Rectal smooth muscle tissue (tissue), 1 donor: ENCODE results near the gene MAGOHB.
"Not testable (repeated sequence)": the region's sequence is repeated elsewhere in the genome, so short reads cannot be mapped to it uniquely, and the experiment has no call there.

Source experiments
- H3K27ac ChIP-seq: one replicate; pipeline ENCODE4 v1.7.0; 2013; ENCODE audit warnings: low read depth, low read length, inconsistent platforms
- H3K27me3 ChIP-seq: one replicate; pipeline ENCODE4 v1.7.0; 2013; ENCODE audit warnings: low read length; ENCODE audit not compliant: control insufficient read depth, insufficient read depth
- H3K36me3 ChIP-seq: one replicate; pipeline ENCODE4 v1.7.0; 2013; ENCODE audit warnings: low read length; ENCODE audit not compliant: control insufficient read depth, insufficient read depth
- H3K4me1 ChIP-seq: one replicate; pipeline ENCODE4 v1.7.0; 2013; ENCODE audit warnings: low read length; ENCODE audit not compliant: control insufficient read depth, insufficient read depth
- H3K4me3 ChIP-seq: one replicate; pipeline ENCODE4 v1.7.0; 2013; ENCODE audit warnings: low read length
- H3K9ac ChIP-seq: one replicate; pipeline ENCODE4 v1.7.0; 2013; ENCODE audit warnings: low read length

Gene MAGOHB

DNA sequence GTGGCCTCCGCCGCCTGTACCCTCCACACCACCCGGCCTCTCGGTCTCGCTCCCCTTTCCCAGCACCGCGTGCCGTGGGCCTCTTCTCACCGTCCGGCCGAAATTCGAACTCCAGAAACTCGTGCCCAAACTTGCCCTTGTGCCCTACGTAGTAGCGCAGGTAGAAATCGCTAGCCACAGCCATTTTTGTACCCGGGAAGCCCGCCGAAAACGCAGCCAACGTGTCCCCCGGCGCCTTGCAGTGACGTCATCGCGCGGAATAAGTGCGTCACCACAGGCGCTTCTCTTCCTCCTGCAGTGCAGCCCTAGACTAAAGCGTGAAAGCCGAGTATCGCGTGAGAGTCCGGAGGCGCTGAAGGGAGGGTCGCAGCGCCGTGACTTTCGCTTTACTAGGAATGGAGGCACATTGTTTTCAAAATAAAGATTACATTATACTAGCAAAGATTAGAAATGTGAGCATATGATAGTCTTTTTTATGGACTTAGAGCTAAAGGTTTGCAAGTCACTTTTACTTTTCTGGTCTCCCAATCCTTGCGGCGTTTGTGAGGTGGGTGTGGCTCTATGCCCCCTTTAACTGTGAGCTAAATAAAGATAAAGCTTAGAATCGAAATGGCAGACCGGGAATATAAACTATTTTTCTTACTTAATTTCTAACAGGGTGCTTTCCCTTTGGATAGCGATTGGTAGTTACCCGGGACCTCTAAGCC, at the start of gene MAGOHB:
TSS of gene MAGOHB (minus strand) at position 261 of the 707 bp plus-strand sequence. CDS start at position 184, 77 bp downstream.
- Histone ChIP-seq H3K36me3 (no peaks in the 10 kb centered on the region), H3K4me3 (peak within 1 kb of the TSS; percentile 96), H3K4me1 (peaks cover 9% of the 10 kb centered on the region), H3K27me3 (no peaks in the 10 kb centered on the region), H3K9ac (peak within 1 kb of the TSS; percentile 92), H3K27ac (peak within 1 kb of the TSS; percentile 89)

DNA sequence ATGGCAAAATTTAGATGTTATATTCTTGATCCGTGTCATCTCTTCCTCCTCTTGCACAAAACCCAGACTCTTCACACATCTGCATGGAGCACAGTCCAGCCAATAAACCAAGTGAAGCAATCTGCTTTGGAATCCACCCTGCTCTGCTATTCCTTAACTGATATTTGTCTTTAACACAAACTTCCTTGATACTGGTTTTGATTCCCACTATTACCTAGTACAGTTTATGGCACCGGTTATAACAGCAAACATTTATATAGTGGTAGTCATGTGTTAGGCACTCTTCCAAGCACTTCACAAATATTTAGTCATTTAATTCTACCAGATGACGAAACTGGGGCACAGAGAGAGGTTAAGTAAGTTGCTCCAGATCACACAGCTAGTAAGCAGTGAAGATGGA, 47.9 kb upstream of the MAGOHB start:
- no peaks in the 10 kb centered on the region for H3K4me1 ChIP-seq
- no peaks in the 10 kb centered on the region for H3K27me3 ChIP-seq
- no peaks in the 10 kb centered on the region for H3K36me3 ChIP-seq
- no peak overlapping the region for H3K9ac ChIP-seq
- H3K4me3 ChIP-seq: no peak overlapping the region
- no peak overlapping the region for H3K27ac ChIP-seq

DNA sequence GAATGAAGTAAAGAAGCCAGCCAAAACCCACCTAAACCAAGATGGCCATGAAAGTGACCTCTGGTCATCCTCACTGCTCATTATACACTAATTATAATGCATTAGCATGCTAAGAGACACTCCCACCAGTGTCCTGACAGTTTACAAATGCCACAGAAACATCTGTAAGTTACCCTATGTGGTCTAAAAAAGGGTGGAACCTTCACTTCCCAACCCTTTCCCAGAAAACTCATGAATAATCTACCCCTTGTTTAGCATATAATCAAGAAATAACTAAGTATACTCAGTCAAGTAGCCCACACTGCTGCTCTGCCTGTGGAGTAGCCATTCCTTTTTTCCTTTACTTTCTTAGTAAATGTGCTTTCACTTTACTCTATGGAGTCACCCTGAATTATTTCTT, 40.6 kb upstream of the MAGOHB start:
- H3K27ac ChIP-seq: no peak overlapping the region
- H3K4me1 ChIP-seq: no peaks in the 10 kb centered on the region
- H3K9ac ChIP-seq: no peak overlapping the region
- H3K4me3 ChIP-seq: no peak overlapping the region
- no peaks in the 10 kb centered on the region for H3K27me3 ChIP-seq
- no peaks in the 10 kb centered on the region for H3K36me3 ChIP-seq

DNA sequence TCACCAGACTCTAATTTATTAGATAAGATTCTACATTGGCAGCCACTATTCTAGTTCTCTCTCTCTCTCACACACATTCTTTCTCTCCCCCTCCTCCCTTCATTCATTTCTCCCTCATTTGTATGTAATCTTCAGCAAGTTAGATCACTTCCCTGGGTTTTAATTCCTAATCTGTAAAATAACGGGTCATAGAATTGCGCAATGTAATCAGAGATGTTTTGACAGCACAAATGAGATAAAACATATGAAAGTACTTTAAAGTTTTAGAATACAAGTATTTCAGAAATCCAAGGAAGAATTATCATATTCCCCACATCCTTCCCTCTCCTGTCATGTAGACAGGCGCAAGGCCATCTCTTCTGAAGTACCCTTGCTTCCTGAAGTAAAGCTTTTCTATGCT, 38.8 kb upstream of the MAGOHB start:
- H3K4me3 ChIP-seq: no peak overlapping the region
- no peak overlapping the region for H3K27ac ChIP-seq
- H3K27me3 ChIP-seq: no peaks in the 10 kb centered on the region
- H3K9ac ChIP-seq: no peak overlapping the region
- no peaks in the 10 kb centered on the region for H3K36me3 ChIP-seq
- no peaks in the 10 kb centered on the region for H3K4me1 ChIP-seq

DNA sequence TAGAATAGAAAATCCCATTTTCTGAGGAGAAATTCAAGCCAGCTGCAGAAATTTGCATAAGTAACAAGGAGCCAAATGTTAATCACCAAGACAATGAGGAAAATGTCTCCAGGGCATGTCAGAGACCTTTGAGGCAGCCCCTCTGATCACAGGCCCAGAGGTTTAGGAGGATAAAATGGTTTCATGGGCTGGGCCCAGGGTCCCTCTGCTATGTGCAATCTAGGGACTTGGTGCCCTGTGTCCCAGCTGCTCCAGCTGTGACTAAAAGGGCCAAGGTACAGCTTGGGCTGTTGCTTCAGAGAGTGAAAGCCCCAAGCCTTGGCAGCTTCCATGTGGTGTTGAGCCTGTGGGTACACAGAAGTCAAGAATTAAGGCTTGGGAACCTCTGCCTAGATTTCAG, 33.2 kb upstream of the MAGOHB start:
- H3K36me3 ChIP-seq, H3K4me1 ChIP-seq, H3K27ac ChIP-seq, H3K4me3 ChIP-seq, H3K9ac ChIP-seq, H3K27me3 ChIP-seq: not testable (repeated sequence)

DNA sequence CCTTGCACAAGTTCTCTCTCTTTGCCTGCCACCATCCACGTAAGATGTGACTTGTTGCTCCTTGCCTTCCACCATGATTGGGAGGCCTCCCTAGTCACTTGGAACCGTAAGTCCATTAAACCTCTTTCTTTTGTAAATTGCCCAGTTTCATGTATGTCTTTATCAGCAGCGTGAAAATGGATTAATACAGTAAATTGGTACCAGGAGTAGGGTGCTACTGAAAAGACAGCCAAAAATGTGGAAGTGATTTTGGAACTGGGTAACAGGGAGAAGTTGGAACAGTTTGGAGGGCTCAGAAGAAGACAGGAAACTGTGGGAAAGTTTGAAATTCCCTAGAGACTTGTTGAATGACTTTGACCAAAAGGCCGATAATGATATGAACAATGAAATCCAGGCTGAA, 32.5 kb upstream of the MAGOHB start:
- H3K4me1 ChIP-seq: no peaks in the 10 kb centered on the region
- no peak overlapping the region for H3K4me3 ChIP-seq
- H3K27me3 ChIP-seq: no peaks in the 10 kb centered on the region
- H3K27ac ChIP-seq: no peak overlapping the region
- no peaks in the 10 kb centered on the region for H3K36me3 ChIP-seq
- no peak overlapping the region for H3K9ac ChIP-seq

DNA sequence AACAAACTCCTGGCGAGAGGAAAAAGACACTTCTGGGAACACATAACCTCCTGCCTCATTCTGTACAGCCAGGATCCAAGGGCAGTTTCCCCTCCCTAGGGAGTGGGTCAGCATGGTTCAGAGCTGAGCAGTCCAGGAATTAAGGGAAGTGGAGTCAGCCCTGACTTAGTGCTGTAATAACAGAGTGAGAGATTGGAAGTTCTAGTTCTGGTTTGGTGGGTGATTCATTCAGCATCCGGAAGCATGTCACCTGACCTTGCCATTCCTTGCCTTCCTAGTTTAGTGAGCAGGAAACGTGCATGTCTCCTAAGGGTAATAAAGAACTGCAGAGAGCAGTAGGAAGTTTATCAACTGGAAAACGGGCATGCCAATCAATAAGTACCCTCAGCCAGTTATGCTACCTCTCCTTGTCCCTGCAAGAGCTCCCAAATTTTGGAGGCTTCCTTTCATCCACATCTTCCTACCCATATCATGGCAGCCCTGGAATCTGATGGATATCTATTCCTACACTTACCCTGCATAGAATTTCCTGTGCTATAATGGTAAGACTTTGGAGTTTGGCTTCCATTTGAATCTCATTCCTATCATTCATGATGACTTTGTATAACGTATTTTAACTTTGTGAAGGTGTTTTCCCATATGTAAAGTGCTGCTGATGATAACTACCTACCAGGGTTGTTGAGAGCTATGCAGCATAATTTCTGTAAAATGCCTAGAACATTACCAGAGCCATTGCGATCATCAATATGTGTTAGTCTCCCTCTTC, 28.5 kb upstream of the MAGOHB start:
- Histone ChIP-seq H3K36me3 (no peaks in the 10 kb centered on the region), H3K4me1 (no peaks in the 10 kb centered on the region), H3K4me3 (no peak overlapping the region), H3K9ac (no peak overlapping the region), H3K27me3 (no peaks in the 10 kb centered on the region), H3K27ac (no peak overlapping the region)

DNA sequence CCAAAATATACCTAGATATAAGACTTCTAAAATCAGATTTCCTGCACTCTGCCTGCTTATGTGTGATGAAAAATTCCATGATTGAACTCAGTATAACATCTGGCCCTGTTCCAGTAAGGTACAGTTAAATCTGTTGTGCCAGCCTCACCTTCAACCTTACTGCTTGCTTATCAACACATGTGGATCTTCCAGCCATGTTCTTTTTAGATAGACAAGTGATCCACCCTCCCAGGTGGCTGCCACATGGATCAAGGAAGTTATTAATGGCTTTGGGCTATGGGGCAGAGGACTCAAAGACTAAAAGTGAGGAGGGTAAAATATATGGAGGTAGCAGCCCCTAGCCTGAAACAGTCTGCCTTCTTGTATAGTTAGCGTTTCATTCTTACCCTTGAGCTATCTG, 25.3 kb upstream of the MAGOHB start:
- Histone ChIP-seq H3K27ac (no peak overlapping the region), H3K4me1 (no peaks in the 10 kb centered on the region), H3K4me3 (no peak overlapping the region)

DNA sequence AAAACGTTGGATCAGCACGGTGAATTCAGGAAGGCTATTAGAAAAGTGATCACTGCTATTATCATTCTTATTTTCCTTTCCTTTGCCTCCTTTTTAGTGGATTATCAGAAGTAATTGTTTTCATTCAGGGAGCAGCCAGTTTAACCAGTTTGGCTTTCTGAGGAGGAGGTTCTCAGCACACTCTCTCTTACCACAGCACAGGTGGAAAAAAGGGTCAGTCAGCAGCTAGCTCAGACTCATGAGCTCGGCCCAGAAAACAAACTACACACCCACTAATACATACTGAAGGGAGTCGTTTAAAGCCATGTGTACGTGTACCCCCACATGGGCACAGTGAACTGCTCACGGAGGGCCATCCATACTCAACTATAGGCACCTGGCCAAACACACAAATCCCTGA, 23.2 kb upstream of the MAGOHB start:
- Histone ChIP-seq H3K9ac (no peak overlapping the region), H3K36me3 (no peaks in the 10 kb centered on the region), H3K4me3 (no peak overlapping the region), H3K4me1 (no peaks in the 10 kb centered on the region), H3K27ac (no peak overlapping the region), H3K27me3 (no peaks in the 10 kb centered on the region)

More for the DNA sequence above, 25.3 kb upstream of the MAGOHB start:
- Histone ChIP-seq H3K36me3 (no peaks in the 10 kb centered on the region), H3K9ac (no peak overlapping the region), H3K27me3 (no peaks in the 10 kb centered on the region)

DNA sequence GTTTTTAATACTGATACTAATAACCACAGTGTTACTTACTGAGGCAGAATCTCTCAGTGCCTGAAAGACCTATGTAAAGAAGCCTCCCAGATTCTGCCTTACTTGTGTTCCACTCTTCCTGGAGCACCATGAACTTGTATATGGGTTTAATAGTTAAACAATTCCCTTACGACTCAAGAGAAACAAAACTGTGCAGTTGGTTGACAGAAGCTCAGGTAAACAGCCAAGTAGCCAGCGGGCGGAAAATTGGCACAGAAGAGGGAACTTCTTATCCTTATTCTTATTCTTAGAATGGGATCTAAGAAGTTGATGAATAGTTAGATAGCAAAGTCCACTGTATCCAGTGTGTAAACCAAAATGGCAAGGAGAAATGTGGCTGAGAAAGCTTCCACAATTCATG, 22.7 kb upstream of the MAGOHB start:
- Histone ChIP-seq H3K9ac (no peak overlapping the region), H3K27ac (no peak overlapping the region)

DNA sequence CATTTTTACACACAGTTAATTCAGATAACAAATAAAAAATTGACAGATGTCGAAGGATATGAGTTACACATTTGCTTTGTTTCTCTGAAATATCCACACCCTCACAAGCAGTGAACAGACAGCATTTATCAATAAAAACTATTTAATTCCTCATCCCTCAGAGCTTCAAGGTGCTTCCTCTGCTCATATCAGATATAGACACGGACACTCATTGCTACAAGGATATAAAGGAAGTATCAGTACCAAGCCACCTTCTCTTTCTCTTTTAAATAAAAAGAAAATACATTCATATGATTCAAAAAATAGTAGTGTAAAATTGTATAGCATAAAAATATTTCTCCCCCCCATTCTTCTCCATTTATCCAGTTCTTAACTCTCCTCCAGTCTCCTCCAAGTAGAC, 21.9 kb upstream of the MAGOHB start:
- H3K4me3 ChIP-seq: no peak overlapping the region
- no peaks in the 10 kb centered on the region for H3K36me3 ChIP-seq
- H3K27ac ChIP-seq: no peak overlapping the region
- no peak overlapping the region for H3K9ac ChIP-seq
- H3K4me1 ChIP-seq: no peaks in the 10 kb centered on the region
- H3K27me3 ChIP-seq: no peaks in the 10 kb centered on the region

More for the DNA sequence above, 22.7 kb upstream of the MAGOHB start:
- H3K27me3 ChIP-seq: no peaks in the 10 kb centered on the region
- H3K4me3 ChIP-seq: no peak overlapping the region
- no peaks in the 10 kb centered on the region for H3K36me3 ChIP-seq
- no peaks in the 10 kb centered on the region for H3K4me1 ChIP-seq

DNA sequence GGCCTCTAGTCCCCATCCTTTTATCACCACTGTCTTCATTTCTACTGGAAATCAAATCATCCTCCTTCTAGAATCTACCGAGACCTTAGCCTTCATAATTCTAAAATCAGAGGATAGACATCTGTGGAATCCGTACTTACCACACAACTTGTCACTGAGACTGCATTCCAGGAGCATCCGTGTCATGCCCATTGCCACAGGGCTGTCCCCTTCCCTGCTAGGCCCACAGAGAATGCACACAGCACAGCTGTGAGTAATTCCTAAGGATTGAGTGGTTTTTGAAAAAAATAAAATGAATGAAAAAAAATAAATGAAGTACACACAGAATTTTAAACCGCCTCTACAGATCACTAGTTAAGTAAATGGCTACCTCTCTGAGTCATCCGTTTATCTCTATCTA, 21.0 kb upstream of the MAGOHB start:
- Histone ChIP-seq H3K4me3 (no peak overlapping the region), H3K4me1 (no peaks in the 10 kb centered on the region), H3K27ac (no peak overlapping the region), H3K9ac (no peak overlapping the region), H3K36me3 (no peaks in the 10 kb centered on the region), H3K27me3 (no peaks in the 10 kb centered on the region)

DNA sequence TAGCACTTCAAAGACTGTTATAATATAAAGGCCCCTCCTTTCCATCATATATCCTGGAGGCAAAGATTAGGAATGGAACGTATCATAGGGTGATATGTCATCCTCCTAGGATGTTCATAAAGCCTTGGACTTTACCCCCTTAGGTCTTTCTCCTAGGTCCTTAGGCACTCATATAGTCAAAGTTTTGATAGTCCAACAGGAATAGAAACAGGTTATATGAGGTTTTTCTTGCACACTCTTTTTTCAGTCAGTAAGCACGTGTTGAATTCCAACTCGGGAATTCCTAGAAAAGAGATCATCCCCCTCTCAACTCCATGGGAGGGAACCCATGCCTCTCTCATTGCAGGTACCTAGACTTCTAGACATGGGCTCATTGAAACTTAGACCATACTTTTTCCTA, 20.1 kb upstream of the MAGOHB start:
- no peak overlapping the region for H3K4me3 ChIP-seq
- no peak overlapping the region for H3K9ac ChIP-seq
- no peaks in the 10 kb centered on the region for H3K4me1 ChIP-seq
- H3K36me3 ChIP-seq: no peaks in the 10 kb centered on the region
- H3K27me3 ChIP-seq: no peaks in the 10 kb centered on the region
- no peak overlapping the region for H3K27ac ChIP-seq
